Liver (tissue), 9 donors: Measurements from ENCODE around the gene AKR1C1. TPM values are rescaled to one million over a fixed set of nuclear protein-coding genes. Genes with fewer than 3 reads are reported as not detected.
"Not testable (repeated sequence)": the region's sequence is repeated elsewhere in the genome, so short reads cannot be mapped to it uniquely, and the experiment has no call there.

Experiments
- DNase-seq: peaks from one replicate; pipeline ENCODE4 v3.0.0-alpha.2; 2017; ENCODE audit warnings: low spot score
- H3K27ac ChIP-seq, 2 donors: one replicate each; pipeline ENCODE4 v1.7.0; 2013; ENCODE audit warnings: inconsistent platforms in 2 of 2, low read length in 2 of 2, control low read depth in 1 of 2, low read depth in 1 of 2, mild to moderate bottlenecking in 1 of 2
- H3K27me3 ChIP-seq, 4 donors: one replicate each; pipeline versions ENCODE4 v1.6.1 to v1.7.0; 2013; ENCODE audit warnings: low read length in 3 of 4, inconsistent platforms in 1 of 4, mild to moderate bottlenecking in 1 of 4, moderate library complexity in 1 of 4; ENCODE audit not compliant: control insufficient read depth in 4 of 4, insufficient read depth in 4 of 4
- H3K36me3 ChIP-seq, 4 donors: one replicate each; pipeline versions ENCODE4 v1.6.1 to v1.7.0; 2013; ENCODE audit warnings: low read length in 3 of 4, mild to moderate bottlenecking in 3 of 4, low read depth in 1 of 4, moderate library complexity in 1 of 4; ENCODE audit not compliant: control insufficient read depth in 4 of 4, insufficient read depth in 3 of 4
- H3K4me1 ChIP-seq, 4 donors: one replicate each; pipeline versions ENCODE4 v1.6.1 to v1.7.0; 2013; ENCODE audit warnings: low read length in 3 of 4, mild to moderate bottlenecking in 3 of 4, moderate library complexity in 1 of 4; ENCODE audit not compliant: control insufficient read depth in 4 of 4, insufficient read depth in 4 of 4
- H3K4me3 ChIP-seq, 3 donors: one replicate each; pipeline versions ENCODE4 v1.6.1 to v1.7.0; 2013; ENCODE audit warnings: low read length in 3 of 3, control low read depth in 1 of 3, low read depth in 1 of 3, mild to moderate bottlenecking in 1 of 3
- H3K9ac ChIP-seq, 2 donors: one replicate each; pipeline ENCODE4 v1.7.0; 2013; ENCODE audit warnings: low read length in 2 of 2, mild to moderate bottlenecking in 2 of 2, moderate library complexity in 2 of 2, control low read depth in 1 of 2, low read depth in 1 of 2
- H3K9me3 ChIP-seq, 4 donors: one replicate each; pipeline versions ENCODE4 v1.6.1 to v1.7.0; 2013; ENCODE audit warnings: low read length in 3 of 4; ENCODE audit not compliant: control insufficient read depth in 4 of 4
- HNF4A ChIP-seq, 2 donors: conservative IDR thresholded peaks; 2 replicates each; pipeline ENCODE4 v1.6.1; 2016; ENCODE audit warnings: antibody characterized with exemption in 2 of 2, mild to moderate bottlenecking in 2 of 2
- JUND ChIP-seq, 2 donors: IDR thresholded peaks; 2 replicates each; pipeline ENCODE4 v1.6.1; 2016; ENCODE audit warnings: antibody characterized with exemption in 2 of 2
- RAD21 ChIP-seq, 2 donors: IDR thresholded peaks; 2 replicates each; pipeline ENCODE4 v1.6.1; 2016; ENCODE audit warnings: antibody characterized with exemption in 2 of 2, mild to moderate bottlenecking in 2 of 2
- SP1 ChIP-seq: IDR thresholded peaks from 2 replicates; pipeline ENCODE4 v1.6.1; 2018; ENCODE audit warnings: antibody characterized with exemption, mild to moderate bottlenecking
- TAF1 ChIP-seq: conservative IDR thresholded peaks from 2 replicates; pipeline ENCODE4 v1.6.1; 2016; ENCODE audit warnings: antibody characterized with exemption, mild to moderate bottlenecking
- YY1 ChIP-seq: IDR thresholded peaks from 2 replicates; pipeline ENCODE4 v1.6.1; 2016; ENCODE audit warnings: antibody characterized with exemption, mild to moderate bottlenecking
- WGBS: extraction: QIAGEN DNeasy Blood & Tissue Kit; methylation state at CpG from one replicate; pipeline ENCODE4 v1.1.7; 2013; 5-methylcytosine and 5-hydroxymethylcytosine counted together
- polyA plus RNA-seq, 2 donors: library from polyadenylated mRNA; stranded (reverse) in 1 of 2; unstranded in 1 of 2; fragments of 200-250 nt in 1 of 2; fragments of >200 nt in 1 of 2; fragmentation: Nextera tagmentation in 1 of 2; extraction: Ambion mirVana in 1 of 2; gene quantifications; one replicate each; pipeline versions ENCODE4 v1.2.1 to v1.2.3, GENCODE V29; 2013 to 2015
- total RNA-seq, 2 donors: library from RNA; depleted of rRNA; stranded (reverse); fragments of >200 nt; gene quantifications; one replicate each; pipeline ENCODE4 v1.2.3, GENCODE V29; 2014
- TF ChIP-seq, protein P1 (sequence below): IDR thresholded peaks from 2 replicates; pipeline ENCODE4 v1.6.1; 2016; ENCODE audit warnings: antibody characterized with exemption, mild to moderate bottlenecking
- donor health status: healthy.
- donor health status: healthy.
- donor health status: healthy.
- donor health status: healthy.
- donor health status: healthy.

The AKR1C1 gene
- 100 to 1,000 TPM; 128 to 131 TPM for total RNA-seq
- polyA plus RNA-seq, result 100 to 1,000 TPM; 159 to 540 TPM

DNA sequence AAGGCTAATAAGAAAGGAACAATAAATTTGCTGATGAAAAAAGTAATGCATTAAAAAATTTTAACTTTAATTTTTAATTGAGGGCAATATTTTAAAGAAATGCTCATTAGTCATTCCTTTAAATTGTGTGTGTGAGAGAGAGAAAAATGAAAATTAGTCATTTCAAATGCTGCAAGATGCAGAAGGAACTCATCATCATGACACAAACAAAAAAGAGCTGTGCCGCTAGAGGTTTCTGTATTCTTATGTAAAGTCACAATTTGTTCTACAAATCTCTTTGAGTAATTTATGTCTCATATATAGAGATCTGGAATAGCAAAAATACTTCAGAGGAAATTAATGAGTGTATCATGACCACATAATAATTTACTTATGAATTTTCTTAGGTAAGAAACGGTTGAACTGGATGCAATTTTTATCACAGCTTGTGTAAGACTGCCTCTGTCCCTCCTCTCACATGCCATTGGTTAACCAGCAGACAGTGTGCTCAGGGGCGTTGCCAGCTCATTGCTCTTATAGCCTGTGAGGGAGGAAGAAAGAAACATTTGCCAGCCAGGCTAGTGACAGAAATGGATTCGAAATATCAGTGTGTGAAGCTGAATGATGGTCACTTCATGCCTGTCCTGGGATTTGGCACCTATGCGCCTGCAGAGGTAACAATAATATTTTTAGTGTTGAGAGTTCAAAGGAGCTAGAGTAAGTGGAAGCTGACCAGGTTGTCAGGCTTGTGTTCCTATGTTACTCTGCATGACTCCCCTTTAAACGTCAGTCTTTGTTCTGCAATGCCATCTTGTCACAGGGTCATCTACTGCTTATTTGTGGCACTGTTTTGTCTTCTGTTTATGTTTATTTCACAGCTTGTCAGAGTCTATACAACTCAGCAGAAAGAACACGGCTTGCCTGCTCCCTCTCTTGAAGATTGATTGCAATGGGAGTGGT is at the start of gene AKR1C1:
Gene AKR1C1 (plus strand): TSS at position 540 of the 939 bp plus-strand sequence. CDS start 30 bp downstream, at position 570.
- TF ChIP-seq, protein P1, sequence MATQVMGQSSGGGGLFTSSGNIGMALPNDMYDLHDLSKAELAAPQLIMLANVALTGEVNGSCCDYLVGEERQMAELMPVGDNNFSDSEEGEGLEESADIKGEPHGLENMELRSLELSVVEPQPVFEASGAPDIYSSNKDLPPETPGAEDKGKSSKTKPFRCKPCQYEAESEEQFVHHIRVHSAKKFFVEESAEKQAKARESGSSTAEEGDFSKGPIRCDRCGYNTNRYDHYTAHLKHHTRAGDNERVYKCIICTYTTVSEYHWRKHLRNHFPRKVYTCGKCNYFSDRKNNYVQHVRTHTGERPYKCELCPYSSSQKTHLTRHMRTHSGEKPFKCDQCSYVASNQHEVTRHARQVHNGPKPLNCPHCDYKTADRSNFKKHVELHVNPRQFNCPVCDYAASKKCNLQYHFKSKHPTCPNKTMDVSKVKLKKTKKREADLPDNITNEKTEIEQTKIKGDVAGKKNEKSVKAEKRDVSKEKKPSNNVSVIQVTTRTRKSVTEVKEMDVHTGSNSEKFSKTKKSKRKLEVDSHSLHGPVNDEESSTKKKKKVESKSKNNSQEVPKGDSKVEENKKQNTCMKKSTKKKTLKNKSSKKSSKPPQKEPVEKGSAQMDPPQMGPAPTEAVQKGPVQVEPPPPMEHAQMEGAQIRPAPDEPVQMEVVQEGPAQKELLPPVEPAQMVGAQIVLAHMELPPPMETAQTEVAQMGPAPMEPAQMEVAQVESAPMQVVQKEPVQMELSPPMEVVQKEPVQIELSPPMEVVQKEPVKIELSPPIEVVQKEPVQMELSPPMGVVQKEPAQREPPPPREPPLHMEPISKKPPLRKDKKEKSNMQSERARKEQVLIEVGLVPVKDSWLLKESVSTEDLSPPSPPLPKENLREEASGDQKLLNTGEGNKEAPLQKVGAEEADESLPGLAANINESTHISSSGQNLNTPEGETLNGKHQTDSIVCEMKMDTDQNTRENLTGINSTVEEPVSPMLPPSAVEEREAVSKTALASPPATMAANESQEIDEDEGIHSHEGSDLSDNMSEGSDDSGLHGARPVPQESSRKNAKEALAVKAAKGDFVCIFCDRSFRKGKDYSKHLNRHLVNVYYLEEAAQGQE, result peak; percentile 92
- TF ChIP-seq RAD21 (IDR thresholded peaks at IDR 0.05) (peak in 1 of 2 donors; percentile 10), TAF1 (peak; percentile 94), YY1 (peak; percentile 29), SP1 (peak; percentile 23)
- DNase-seq, result peak; percentile 58
- H3K27me3 ChIP-seq, H3K9me3 ChIP-seq, H3K4me1 ChIP-seq, H3K36me3 ChIP-seq: not testable (repeated sequence)
- Histone ChIP-seq H3K4me3 (peak within 1 kb of the TSS; percentile 56 to 74 (median 73)), H3K27ac (peak within 1 kb of the TSS; percentile 74 to 81), H3K9ac (peak within 1 kb of the TSS; percentile 68 to 100)
- WGBS, result 21% methylated on average over 6 of the region's 7 CpGs

DNA sequence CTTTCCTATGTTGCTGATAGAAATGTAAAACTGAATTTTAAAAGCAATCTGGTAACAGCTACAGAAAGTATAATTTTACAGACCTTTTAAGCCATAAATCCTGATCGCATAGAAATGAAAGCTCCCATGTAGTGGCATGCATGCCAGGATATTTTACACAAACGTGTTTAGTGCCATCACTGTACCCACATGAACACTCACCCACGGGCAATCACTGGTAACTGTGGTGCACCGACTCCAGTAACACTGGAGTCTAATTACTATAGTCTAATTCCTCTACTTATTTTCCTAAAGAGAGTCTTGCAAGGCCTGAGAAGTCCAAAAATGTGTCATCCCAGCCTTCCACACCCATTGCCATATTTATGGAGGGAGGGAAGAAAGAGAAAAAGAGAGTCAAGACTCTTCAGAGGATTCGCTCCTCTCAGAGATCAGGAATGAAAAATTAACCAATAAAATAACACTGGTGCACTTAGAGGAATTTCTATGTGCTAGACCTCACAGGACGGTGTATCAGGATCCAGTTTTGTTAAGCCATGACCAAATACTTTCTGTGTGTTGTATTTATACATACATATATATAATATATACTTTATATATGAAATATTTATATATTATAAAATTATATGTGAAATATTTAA is 48.9 kb upstream of the AKR1C1 start:
- DNase-seq, result no peak
- TF ChIP-seq JUND (IDR thresholded peaks at IDR 0.05) (no peak), YY1 (peak; percentile 66), HNF4A (conservative IDR thresholded peaks at IDR 0.05) (peak in 1 of 2 donors; percentile 17), RAD21 (IDR thresholded peaks at IDR 0.05) (peak in 1 of 2 donors; percentile 41), TAF1 (peak; percentile 48)
- TF ChIP-seq, protein P1, result peak; percentile 34
- Histone ChIP-seq H3K9me3 (no peaks in the 10 kb centered on the region), H3K4me1 (peaks cover 0 to 5% (median 0%) of the 10 kb centered on the region in 4 donors), H3K27me3 (no peaks in the 10 kb centered on the region), H3K36me3 (peaks cover 0 to 3% (median 0%) of the 10 kb centered on the region in 4 donors), H3K27ac (peak overlapping the region; percentile 39 to 59), H3K4me3 (peak overlapping the region; percentile 15 to 71 (median 46)), H3K9ac (peak overlapping the region; percentile 3 to 72)
- WGBS, result 36% methylated on average over 6 of the region's 6 CpGs
